GM12878 (cell line): Measurements from ENCODE around the gene FIBCD1. TPM values are rescaled to one million over a fixed set of nuclear protein-coding genes. Genes with fewer than 3 reads are reported as not detected.

Experiments
- ATAC-seq: fragments of 200-7000 bp; cut with Tn5 transposase; 3 replicates; pipeline ENCODE4 v1.9.1; 2020; ENCODE audit warnings: mild to moderate bottlenecking, moderate library complexity
- BruUV-seq: library from RNA; stranded (reverse); fragments of 400-500 nt; replicated peaks from 2 replicates; lab custom pipeline; 2021; lab: Mats Ljungman, UMichigan
- CTCF ChIA-PET: fragments of 300-600 bp; sonication (Branson Sonifier 250); formaldehyde crosslinking; extraction: SDS; loops from one replicate; lab custom pipeline; 2021; ENCODE audit warnings: inconsistent platforms; lab: Yijun Ruan, JAX
- POLR2A ChIA-PET: fragments of 350-600 bp; formaldehyde crosslinking; extraction: SDS; loops from one replicate; lab custom pipeline; 2021; ENCODE audit warnings: inconsistent platforms; lab: Charles Lee
- RAD21 ChIA-PET: fragments of 300-600 bp; sonication (Branson Sonifier 250); formaldehyde crosslinking; loops from one replicate; lab custom pipeline; 2023; ENCODE audit warnings: antibody characterized with exemption; ENCODE audit not compliant: unreplicated experiment; lab: Charles Lee
- SMC1A ChIA-PET: fragments of 300-600 bp; sonication (Branson Sonifier 250); formaldehyde crosslinking; loops from one replicate; lab custom pipeline; 2023; ENCODE audit not compliant: unreplicated experiment, uncharacterized antibody; lab: Charles Lee
- DNase-seq: peaks from one replicate; pipeline ENCODE4 v3.0.0-alpha.2; 2011; ENCODE audit warnings: low read depth, low spot score
- FAIRE-seq: peaks from 3 replicates; lab custom pipeline; 2011; peaks lifted over from hg19 to GRCh38; lab: Jason Lieb, UNC
- H2AFZ ChIP-seq: 2 replicates; pipeline ENCODE4 v1.6.0; 2011; ENCODE audit warnings: low read depth, low read length, control low read depth; ENCODE audit not compliant: control insufficient read depth
- H3K27ac ChIP-seq: 2 replicates; pipeline ENCODE4 v1.5.1; 2011; ENCODE audit warnings: control low read depth; ENCODE audit not compliant: control insufficient read depth, insufficient read depth
- H3K27me3 ChIP-seq, 2 experiments: replicated peaks in 1 of 2; 2 replicates each; pipeline versions ENCODE4 v1.6.0 to v1.6.1; 2011; ENCODE audit warnings: low read length in 1 of 2; ENCODE audit not compliant: control insufficient read depth in 2 of 2, insufficient read depth in 2 of 2
- H3K36me3 ChIP-seq, 2 experiments: 2 replicates each; pipeline ENCODE4 v1.5.1; 2011; ENCODE audit warnings: low read length in 1 of 2; ENCODE audit not compliant: control insufficient read depth in 2 of 2, insufficient read depth in 2 of 2
- H3K4me1 ChIP-seq: 2 replicates; pipeline ENCODE4 v1.6.1; 2011; ENCODE audit warnings: mild to moderate bottlenecking, low read length, moderate library complexity, mixed read lengths; ENCODE audit not compliant: control insufficient read depth, insufficient read depth
- H3K4me2 ChIP-seq: 2 replicates; pipeline ENCODE4 v1.6.0; 2011; ENCODE audit warnings: control low read depth; ENCODE audit not compliant: control insufficient read depth, insufficient read depth
- H3K4me3 ChIP-seq: fragments of 200-600 bp; sonication (generic); 2 replicates; pipeline ENCODE4 v1.5.1; 2016
- H3K79me2 ChIP-seq: 2 replicates; pipeline ENCODE4 v1.6.0; 2011; ENCODE audit warnings: low read length; ENCODE audit not compliant: control insufficient read depth, insufficient read depth
- H3K9ac ChIP-seq: 2 replicates; pipeline ENCODE4 v1.8.0; 2011; ENCODE audit warnings: low read length, control low read depth, mixed read lengths; ENCODE audit not compliant: control insufficient read depth, insufficient read depth
- H3K9me3 ChIP-seq: replicated peaks from 3 replicates; pipeline ENCODE4 v1.5.1; 2011; ENCODE audit warnings: mild to moderate bottlenecking, low read length; ENCODE audit not compliant: control insufficient read depth, insufficient read depth
- H4K20me1 ChIP-seq: 2 replicates; pipeline ENCODE4 v1.6.0; 2011; ENCODE audit not compliant: control insufficient read depth, insufficient read depth
- BCL11A ChIP-seq: IDR thresholded peaks from 2 replicates; pipeline ENCODE4 v1.6.1; 2011; ENCODE audit warnings: low read depth, low read length
- EZH2 ChIP-seq: IDR thresholded peaks from 2 replicates; pipeline ENCODE4 v1.6.1; 2012; ENCODE audit warnings: low read depth, mild to moderate bottlenecking, control low read depth, inconsistent platforms, low read length, borderline replicate concordance; ENCODE audit not compliant: control insufficient read depth
- IRF4 ChIP-seq: IDR thresholded peaks from 2 replicates; pipeline ENCODE4 v1.6.1; 2011; ENCODE audit warnings: low read depth, low read length
- KAT2A ChIP-seq: conservative IDR thresholded peaks from 2 replicates; pipeline ENCODE4 v1.6.1; 2011; ENCODE audit warnings: low read depth, low read length; ENCODE audit not compliant: control insufficient read depth
- NKRF ChIP-seq: fragments of 450-650 bp; conservative IDR thresholded peaks from 2 replicates; pipeline ENCODE4 v1.6.1; 2017; ENCODE audit warnings: mild to moderate bottlenecking, moderate library complexity
- PAX8 ChIP-seq: fragments of 450-650 bp; IDR thresholded peaks from 2 replicates; pipeline ENCODE4 v1.6.1; 2017; ENCODE audit warnings: mild to moderate bottlenecking, moderate library complexity
- POU2F2 ChIP-seq: IDR thresholded peaks from 3 replicates; pipeline ENCODE4 v1.6.1; 2011; ENCODE audit warnings: low read depth, mild to moderate bottlenecking, low read length, borderline replicate concordance
- RELA ChIP-seq: fragments of 450-650 bp; IDR thresholded peaks from 2 replicates; pipeline ENCODE4 v1.8.0; 2014; ENCODE audit warnings: borderline replicate concordance; ENCODE audit not compliant: partially characterized antibody
- RFX5 ChIP-seq: IDR thresholded peaks from 2 replicates; pipeline ENCODE4 v1.6.1; 2011; ENCODE audit warnings: low read depth, low read length, improper control_type of control experiment
- SIX5 ChIP-seq: IDR thresholded peaks from 2 replicates; pipeline ENCODE4 v1.6.1; 2011; ENCODE audit warnings: mild to moderate bottlenecking, low read depth, low read length, moderate library complexity; ENCODE audit not compliant: severe bottlenecking
- SREBF1 ChIP-seq: IDR thresholded peaks from 2 replicates; pipeline ENCODE4 v1.6.1; 2012; ENCODE audit warnings: mild to moderate bottlenecking, low read length
- TAF1 ChIP-seq: IDR thresholded peaks from 2 replicates; pipeline ENCODE4 v1.6.1; 2011; ENCODE audit warnings: mild to moderate bottlenecking, low read depth, low read length, borderline replicate concordance
- ZZZ3 ChIP-seq: IDR thresholded peaks from 2 replicates; pipeline ENCODE4 v1.6.1; 2011; ENCODE audit warnings: low read depth; ENCODE audit not compliant: control insufficient read depth, insufficient read length
- WGBS: methylation state at CpG from one replicate; pipeline ENCODE4 v1.1.6; 2016; ENCODE audit warnings: low lambda C conversion rate; ENCODE audit not compliant: insufficient replicate concordance, insufficient coverage; ENCODE audit errors: missing lambda C conversion rate; 5-methylcytosine and 5-hydroxymethylcytosine counted together
- in situ Hi-C: fragments of 300-500 bp; cut with MboI; formaldehyde crosslinking; loops from 9 replicates; pipeline ENCODE4 v1.14.3; 2018; ENCODE audit warnings: mixed read lengths
- intact Hi-C: fragments of 100-400 bp; cut with micrococcal nuclease; formaldehyde crosslinking; loops from one replicate; pipeline ENCODE4 v1.14.2; 2022; ENCODE audit not compliant: unreplicated experiment
- polyA plus RNA-seq, 11 experiments: library from polyadenylated mRNA; depleted of rRNA in 4 of 11; unstranded in 6 of 11; stranded (reverse) in 5 of 11; fragments of >200 nt; fragmentation: Nextera tagmentation in 4 of 11; fragmentation: Illumina TruSeq in 1 of 11; extraction: Ambion mirVana in 4 of 11; extraction: Trizol in 1 of 11; gene quantifications; 1 replicate in 1 of 11; 2 replicates in 10 of 11; pipeline versions ENCODE4 v1.2.1 to v1.2.3, GENCODE V29; 2011 to 2016; ENCODE audit warnings: inconsistent platforms in 2 of 11, missing spikeins in 2 of 11, low read depth in 1 of 11
- total RNA-seq, 4 experiments: library from RNA; depleted of rRNA in 3 of 4; stranded (reverse); fragments of >200 nt in 3 of 4; fragmentation: Illumina TruSeq in 1 of 4; extraction: Trizol in 1 of 4; gene quantifications; 2 replicates each; pipeline versions ENCODE4 v1.2.1 to v1.2.3, GENCODE V29; 2013 to 2021
- TF ChIP-seq, protein P1 (sequence below): IDR thresholded peaks from 2 replicates; pipeline ENCODE4 v1.6.1; 2011; ENCODE audit warnings: borderline replicate concordance, low read depth, mild to moderate bottlenecking, moderate library complexity, mixed read lengths, low read length; ENCODE audit not compliant: insufficient read depth; ENCODE audit errors: extremely low read length
- TF ChIP-seq, protein P2 (sequence below): fragments of 450-650 bp; IDR thresholded peaks from 2 replicates; pipeline ENCODE4 v1.6.1; 2017; ENCODE audit warnings: mild to moderate bottlenecking
- TF ChIP-seq, protein P3 (sequence below): fragments of 450-650 bp; formaldehyde crosslinking; IDR thresholded peaks from 2 replicates; pipeline ENCODE4 v1.5.0; 2022; ENCODE audit warnings: mild to moderate bottlenecking, missing genetic modification characterization

The FIBCD1 gene
- total and polyA plus RNA-seq, 10 of the 15 experiments (the other 5 are each of a cell fraction or from before 2014, with no cell fraction given), result 0.04 to 0.95 (median 0.25) TPM; not detected in 6

DNA sequence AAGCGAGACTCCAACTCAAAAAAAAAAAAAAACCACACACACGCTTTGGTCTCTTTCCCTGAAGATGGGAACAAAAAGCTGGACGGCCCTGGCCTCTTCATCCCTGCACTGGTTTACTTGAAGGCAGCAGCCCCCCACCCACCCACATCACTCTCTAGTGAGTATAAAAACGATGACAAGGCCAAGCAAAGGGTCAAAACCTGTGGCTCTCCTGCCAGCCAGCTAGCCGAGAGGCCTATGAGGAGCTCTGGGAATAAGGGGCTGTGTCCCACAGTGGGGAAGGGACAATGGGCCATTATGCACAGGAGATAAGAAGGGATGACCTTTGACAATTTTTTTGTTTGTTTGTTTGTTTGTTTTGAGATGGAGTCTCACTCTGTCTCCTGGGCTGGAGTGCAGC, 55.6 kb downstream of the FIBCD1 start (continued):
- TF ChIP-seq SIX5, result no peak
- no peak for TF ChIP-seq ZZZ3
- TF ChIP-seq RELA, result no peak
- TF ChIP-seq PAX8, result no peak
- no peak for TF ChIP-seq IRF4
- TF ChIP-seq, protein P1, sequence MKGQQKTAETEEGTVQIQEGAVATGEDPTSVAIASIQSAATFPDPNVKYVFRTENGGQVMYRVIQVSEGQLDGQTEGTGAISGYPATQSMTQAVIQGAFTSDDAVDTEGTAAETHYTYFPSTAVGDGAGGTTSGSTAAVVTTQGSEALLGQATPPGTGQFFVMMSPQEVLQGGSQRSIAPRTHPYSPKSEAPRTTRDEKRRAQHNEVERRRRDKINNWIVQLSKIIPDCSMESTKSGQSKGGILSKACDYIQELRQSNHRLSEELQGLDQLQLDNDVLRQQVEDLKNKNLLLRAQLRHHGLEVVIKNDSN, result no peak
- no peak for TF ChIP-seq BCL11A
- no peak for TF ChIP-seq TAF1
- no peak for TF ChIP-seq NKRF

DNA sequence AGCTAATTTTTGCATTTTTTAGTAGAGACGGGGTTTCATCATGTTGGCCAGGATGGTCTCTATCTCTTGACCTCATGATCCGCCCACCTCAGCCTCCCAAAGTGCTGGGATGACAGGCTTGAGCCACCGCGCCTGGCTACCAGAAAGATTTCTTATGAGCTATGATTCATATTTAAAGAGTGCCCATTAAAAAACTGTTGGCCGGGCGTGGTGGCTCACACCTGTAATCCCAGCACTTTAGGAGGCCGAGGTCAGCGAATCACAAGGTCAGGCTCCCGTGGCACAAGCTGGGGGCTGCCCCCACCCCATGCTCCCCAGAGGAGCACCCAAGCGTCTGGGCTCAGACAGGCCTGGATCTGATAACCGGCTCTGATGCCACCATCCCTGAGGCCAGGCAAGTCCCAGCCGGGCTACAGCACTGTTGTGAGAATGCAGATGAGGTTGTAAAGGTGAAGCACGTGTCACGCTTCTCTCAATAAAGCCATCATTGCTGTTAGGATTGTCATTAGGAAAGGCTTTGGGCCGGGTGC, 56.3 kb downstream of the FIBCD1 start:
- no peak overlapping the region for H3K4me3 ChIP-seq
- ChIA-PET CTCF (no interaction called here), RAD21 (no interaction called here), SMC1A (no interaction called here), POLR2A (interaction anchor here (0.6 to 0.7 kb wide), 2 partner anchors 12 to 372 kb away, joined by 3 to 5 read pairs; no protein-coding TSS in a partner anchor)
- H3K9me3 ChIP-seq, result no peaks in the 10 kb centered on the region
- H3K79me2 ChIP-seq, result no peaks in the 10 kb centered on the region
- H3K27me3 ChIP-seq, result no peaks in the 10 kb centered on the region
- peaks cover 23 to 43% of the 10 kb centered on the region in 2 experiments for H3K36me3 ChIP-seq
- H3K27ac ChIP-seq, result no peak overlapping the region
- no peak overlapping the region for H3K9ac ChIP-seq
- no peak for ATAC-seq
- intact Hi-C loops (no loop called here), in situ Hi-C loops (no loop called here)
- WGBS, result 88% methylated on average over 15 of the region's 15 CpGs
- no peaks in the 10 kb centered on the region for H4K20me1 ChIP-seq
- no peak overlapping the region for H3K4me2 ChIP-seq
- FAIRE-seq, result no peak
- no peak overlapping the region for H2AFZ ChIP-seq
- no peaks in the 10 kb centered on the region for H3K4me1 ChIP-seq
- DNase-seq, result no peak
- no TSS peak for BruUV-seq
- TF ChIP-seq SREBF1, result no peak
- no peak for TF ChIP-seq KAT2A
- TF ChIP-seq EZH2, result no peak
- TF ChIP-seq, protein P2, sequence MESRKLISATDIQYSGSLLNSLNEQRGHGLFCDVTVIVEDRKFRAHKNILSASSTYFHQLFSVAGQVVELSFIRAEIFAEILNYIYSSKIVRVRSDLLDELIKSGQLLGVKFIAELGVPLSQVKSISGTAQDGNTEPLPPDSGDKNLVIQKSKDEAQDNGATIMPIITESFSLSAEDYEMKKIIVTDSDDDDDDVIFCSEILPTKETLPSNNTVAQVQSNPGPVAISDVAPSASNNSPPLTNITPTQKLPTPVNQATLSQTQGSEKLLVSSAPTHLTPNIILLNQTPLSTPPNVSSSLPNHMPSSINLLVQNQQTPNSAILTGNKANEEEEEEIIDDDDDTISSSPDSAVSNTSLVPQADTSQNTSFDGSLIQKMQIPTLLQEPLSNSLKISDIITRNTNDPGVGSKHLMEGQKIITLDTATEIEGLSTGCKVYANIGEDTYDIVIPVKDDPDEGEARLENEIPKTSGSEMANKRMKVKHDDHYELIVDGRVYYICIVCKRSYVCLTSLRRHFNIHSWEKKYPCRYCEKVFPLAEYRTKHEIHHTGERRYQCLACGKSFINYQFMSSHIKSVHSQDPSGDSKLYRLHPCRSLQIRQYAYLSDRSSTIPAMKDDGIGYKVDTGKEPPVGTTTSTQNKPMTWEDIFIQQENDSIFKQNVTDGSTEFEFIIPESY, result no peak
- TF ChIP-seq POU2F2, result no peak
- TF ChIP-seq, protein P3, sequence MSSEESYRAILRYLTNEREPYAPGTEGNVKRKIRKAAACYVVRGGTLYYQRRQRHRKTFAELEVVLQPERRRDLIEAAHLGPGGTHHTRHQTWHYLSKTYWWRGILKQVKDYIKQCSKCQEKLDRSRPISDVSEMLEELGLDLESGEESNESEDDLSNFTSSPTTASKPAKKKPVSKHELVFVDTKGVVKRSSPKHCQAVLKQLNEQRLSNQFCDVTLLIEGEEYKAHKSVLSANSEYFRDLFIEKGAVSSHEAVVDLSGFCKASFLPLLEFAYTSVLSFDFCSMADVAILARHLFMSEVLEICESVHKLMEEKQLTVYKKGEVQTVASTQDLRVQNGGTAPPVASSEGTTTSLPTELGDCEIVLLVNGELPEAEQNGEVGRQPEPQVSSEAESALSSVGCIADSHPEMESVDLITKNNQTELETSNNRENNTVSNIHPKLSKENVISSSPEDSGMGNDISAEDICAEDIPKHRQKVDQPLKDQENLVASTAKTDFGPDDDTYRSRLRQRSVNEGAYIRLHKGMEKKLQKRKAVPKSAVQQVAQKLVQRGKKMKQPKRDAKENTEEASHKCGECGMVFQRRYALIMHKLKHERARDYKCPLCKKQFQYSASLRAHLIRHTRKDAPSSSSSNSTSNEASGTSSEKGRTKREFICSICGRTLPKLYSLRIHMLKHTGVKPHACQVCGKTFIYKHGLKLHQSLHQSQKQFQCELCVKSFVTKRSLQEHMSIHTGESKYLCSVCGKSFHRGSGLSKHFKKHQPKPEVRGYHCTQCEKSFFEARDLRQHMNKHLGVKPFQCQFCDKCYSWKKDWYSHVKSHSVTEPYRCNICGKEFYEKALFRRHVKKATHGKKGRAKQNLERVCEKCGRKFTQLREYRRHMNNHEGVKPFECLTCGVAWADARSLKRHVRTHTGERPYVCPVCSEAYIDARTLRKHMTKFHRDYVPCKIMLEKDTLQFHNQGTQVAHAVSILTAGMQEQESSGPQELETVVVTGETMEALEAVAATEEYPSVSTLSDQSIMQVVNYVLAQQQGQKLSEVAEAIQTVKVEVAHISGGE, result no peak
- no peak for TF ChIP-seq RFX5
